Measurements from ENCODE around the gene TENM3.

DNA sequence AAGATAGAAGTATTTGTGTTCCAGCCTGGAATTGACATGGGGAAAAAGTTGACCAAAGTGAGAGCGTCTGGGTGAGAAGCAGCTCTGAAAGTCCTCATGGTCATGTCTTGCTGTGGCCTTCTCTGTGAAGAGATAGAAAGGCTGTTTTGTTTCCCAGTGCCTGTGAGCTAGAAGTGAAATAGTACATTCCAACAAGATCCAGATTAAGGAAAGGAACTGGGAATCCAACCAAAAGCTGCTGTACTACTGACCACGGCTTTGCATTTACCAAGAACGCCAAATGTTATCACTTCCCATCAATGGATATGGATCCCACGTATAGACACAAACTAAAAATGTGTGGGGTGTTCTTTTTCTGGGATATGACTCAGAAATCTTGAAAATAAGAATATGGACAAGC lies 51.2 kb downstream of the TENM3 start:
- TF ChIP-seq CDX4 (CRISPR knock-in tag; IDR thresholded peaks at IDR 0.05; ENCODE audit: borderline replicate concordance) (no peak), TEAD4 (CRISPR knock-in tag; IDR thresholded peaks at IDR 0.05) (no peak)
